NB4 (cell line): ENCODE results near the gene ATXN1.

ENCODE experiments used
- DNase-seq: peaks from one replicate; pipeline ENCODE4 v3.0.0; 2010; ENCODE audit warnings: low read depth
- H3K4me3 ChIP-seq: one replicate; pipeline ENCODE4 v1.5.1; 2011; ENCODE audit warnings: mild to moderate bottlenecking, low read depth, low read length, moderate library complexity
- MYC ChIP-seq: IDR thresholded peaks from 2 replicates; pipeline ENCODE4 v1.6.1; 2011; ENCODE audit warnings: low read depth, low read length
- POLR2A ChIP-seq: IDR thresholded peaks from 2 replicates; pipeline ENCODE4 v1.6.1; 2011; ENCODE audit warnings: mild to moderate bottlenecking; ENCODE audit not compliant: insufficient read length; ENCODE audit errors: extremely low read depth
- TF ChIP-seq, protein P1 (sequence below): IDR thresholded peaks from 2 replicates; pipeline ENCODE4 v1.6.1; 2011; ENCODE audit warnings: low read depth, low read length
- TF ChIP-seq, protein P2 (sequence below): IDR thresholded peaks from one replicate; pipeline ENCODE4 v1.5.1; 2012; ENCODE audit warnings: low read depth, low read length

ATXN1 gene

DNA sequence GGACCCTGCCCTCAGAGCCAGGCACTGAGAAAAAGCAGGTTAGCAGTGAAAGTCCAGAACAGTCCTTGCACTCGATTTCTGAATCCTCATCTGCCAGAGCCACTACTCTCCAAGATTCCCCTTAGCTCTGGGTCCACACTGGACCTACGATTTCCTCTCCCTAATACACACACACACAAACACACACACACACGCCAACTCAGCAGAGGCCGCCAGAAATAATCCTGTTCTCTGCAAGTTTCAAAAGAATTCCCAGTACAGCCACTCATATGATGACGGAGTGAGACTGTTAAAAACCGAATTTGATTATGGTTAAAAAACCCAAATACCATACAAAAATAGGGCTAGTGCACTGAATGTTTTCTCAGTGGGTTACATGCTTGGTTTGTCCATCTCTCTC is 432.0 kb downstream of the ATXN1 start:
- no peak for DNase-seq
- no peak for TF ChIP-seq POLR2A
- TF ChIP-seq, protein P1, sequence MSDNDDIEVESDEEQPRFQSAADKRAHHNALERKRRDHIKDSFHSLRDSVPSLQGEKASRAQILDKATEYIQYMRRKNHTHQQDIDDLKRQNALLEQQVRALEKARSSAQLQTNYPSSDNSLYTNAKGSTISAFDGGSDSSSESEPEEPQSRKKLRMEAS: no peak
- no peak for TF ChIP-seq MYC
- TF ChIP-seq, protein P2, sequence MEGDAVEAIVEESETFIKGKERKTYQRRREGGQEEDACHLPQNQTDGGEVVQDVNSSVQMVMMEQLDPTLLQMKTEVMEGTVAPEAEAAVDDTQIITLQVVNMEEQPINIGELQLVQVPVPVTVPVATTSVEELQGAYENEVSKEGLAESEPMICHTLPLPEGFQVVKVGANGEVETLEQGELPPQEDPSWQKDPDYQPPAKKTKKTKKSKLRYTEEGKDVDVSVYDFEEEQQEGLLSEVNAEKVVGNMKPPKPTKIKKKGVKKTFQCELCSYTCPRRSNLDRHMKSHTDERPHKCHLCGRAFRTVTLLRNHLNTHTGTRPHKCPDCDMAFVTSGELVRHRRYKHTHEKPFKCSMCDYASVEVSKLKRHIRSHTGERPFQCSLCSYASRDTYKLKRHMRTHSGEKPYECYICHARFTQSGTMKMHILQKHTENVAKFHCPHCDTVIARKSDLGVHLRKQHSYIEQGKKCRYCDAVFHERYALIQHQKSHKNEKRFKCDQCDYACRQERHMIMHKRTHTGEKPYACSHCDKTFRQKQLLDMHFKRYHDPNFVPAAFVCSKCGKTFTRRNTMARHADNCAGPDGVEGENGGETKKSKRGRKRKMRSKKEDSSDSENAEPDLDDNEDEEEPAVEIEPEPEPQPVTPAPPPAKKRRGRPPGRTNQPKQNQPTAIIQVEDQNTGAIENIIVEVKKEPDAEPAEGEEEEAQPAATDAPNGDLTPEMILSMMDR: no peak
- H3K4me3 ChIP-seq: no peak overlapping the region

DNA sequence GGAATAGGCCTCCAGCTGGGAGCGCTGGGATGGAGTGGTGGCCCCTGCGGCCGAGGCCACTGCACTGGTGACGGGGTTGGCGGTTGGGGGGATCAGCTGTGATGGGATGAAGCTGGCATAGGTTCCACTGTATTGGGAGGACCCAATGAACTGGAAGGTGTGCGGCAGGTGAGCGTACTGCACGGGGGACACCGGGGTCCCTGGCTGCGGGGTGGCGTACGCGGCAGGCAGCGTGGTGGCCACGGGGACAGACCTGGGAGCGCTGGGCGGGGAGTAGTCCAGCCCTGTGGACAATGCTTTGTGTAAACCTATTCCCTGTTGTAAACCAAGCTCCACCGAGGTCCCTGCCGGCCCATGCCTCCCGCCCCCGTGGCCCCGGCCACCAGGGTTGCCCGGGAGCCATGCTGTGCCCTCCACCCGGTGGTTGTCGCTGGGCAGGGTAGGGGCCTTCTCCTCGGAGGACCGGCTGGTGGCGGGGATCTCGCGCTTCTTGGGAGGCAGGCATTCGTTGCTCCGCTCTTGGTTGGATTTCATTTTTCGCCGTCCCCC is 433.4 kb downstream of the ATXN1 start:
- TF ChIP-seq POLR2A: no peak
- TF ChIP-seq, protein P2: no peak
- no peak for DNase-seq
- no peak overlapping the region for H3K4me3 ChIP-seq

DNA sequence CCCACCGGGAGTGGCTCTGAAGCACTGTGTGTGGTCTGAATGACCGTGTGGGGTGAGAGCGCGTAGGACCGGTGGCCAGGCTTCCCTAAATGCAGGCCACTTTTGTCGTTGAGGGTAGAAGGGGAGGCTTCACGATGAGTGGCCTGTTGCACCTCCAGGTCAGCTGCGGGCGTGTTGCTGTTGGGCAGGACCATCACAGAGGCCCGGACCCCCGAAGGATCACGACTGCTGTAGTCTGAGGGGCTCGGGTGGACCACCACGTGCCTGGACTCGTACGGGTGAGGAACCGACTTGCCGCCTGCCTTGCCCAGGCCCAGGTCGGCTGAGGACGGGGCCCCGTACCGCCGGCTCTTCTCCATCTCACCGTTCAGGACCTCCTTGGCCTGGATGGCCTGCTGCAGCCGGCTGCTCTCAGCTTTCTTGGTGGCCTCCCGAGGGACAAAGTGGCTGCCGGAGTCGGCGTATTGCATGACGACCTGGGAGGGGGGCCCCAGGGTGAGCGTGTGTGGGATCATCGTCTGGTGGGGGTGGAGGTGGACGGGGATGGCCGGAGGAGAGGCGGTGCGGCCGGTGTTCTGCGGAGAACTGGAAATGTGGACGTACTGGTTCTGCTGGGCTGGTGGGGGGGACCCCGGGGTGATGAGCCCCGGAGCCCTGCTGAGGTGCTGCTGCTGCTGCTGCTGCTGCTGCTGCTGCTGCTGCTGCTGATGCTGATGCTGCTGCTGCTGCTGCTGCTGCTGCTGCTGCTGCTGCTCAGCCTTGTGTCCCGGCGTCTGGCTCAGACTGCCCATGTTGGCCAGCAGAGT is 434.1 kb downstream of the ATXN1 start:
- TF ChIP-seq MYC: no peak
- TF ChIP-seq, protein P1: no peak
- TF ChIP-seq POLR2A: no peak
- TF ChIP-seq, protein P2: no peak
- no peak for DNase-seq
- H3K4me3 ChIP-seq: no peak overlapping the region

DNA sequence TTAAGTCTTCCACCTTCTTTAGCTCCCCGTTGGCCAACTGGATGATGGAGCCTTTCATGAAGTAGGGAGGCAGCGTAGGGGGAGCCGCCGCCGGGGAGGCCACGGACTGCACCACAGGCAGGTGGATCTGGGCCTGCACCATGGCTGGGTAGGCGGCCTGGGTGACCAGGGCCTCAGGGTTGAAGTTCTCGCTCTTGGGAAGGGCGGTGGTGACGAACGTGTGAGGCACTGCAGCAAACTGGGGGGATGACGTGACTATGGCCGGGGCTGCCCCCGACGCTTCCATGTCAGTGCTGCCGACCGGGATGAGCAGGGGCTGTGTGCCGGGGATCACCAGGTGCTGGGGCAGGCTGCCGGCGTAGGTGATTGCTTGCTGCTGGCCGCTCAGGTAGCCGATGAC is 434.7 kb downstream of the ATXN1 start:
- TF ChIP-seq, protein P2: no peak
- no peak for TF ChIP-seq MYC
- TF ChIP-seq POLR2A: no peak
- TF ChIP-seq, protein P1: no peak
- DNase-seq: no peak
- no peak overlapping the region for H3K4me3 ChIP-seq

DNA sequence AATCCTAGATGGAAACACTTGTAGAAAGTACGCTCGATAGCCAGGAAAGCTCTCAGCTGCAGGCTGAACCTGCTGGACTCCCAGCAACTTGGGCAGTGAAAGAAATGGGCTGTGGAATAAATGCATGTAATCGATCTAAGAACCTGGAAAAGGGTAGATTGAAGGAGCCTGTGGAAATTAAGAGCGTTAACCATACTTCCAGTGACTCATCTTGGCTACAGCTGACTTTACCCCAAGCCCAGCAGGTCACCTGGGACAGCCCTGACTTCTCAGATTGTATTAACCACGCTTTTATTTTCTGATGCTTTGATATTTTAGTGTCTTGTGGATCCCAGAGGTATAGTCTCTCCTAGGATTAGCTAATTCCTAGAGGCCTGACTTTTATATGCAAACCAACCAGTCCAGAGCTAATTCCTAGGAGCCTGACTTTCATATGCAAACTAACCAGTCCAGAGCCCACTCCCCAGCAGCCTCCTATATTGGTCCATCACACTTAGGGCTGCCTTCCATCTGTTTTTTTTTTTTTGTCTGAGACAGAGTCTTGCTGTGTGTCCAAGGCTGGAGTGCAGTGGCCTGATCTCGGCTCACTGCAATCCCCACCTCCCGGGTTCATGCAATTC is 436.5 kb downstream of the ATXN1 start:
- TF ChIP-seq, protein P2: no peak
- TF ChIP-seq POLR2A: no peak
- no peak for DNase-seq
- H3K4me3 ChIP-seq: no peak overlapping the region

DNA sequence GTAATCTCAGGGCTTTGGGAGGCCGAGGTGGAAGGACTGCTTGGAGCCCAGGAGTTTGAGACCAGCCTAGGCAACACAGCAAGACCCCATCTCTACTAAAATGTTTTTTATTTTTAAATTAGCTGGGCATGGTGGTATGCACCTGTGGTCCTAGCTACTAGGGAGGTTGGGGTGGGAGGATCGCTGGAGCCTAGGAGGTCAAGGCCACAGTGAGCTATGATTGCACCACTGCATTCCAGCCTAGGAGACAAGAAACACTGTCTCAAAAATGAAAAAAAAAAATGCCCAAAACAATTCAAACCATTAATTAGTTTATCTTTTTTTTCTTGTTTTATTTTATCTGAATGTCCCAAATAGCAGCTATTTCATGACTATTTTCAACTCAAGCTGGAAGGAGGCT is 437.1 kb downstream of the ATXN1 start:
- TF ChIP-seq MYC (no peak), POLR2A (no peak)
- TF ChIP-seq, protein P2: no peak
- TF ChIP-seq, protein P1: no peak
- DNase-seq: no peak
- H3K4me3 ChIP-seq: no peak overlapping the region
